Effector memory CD4-positive, alpha-beta T cell (primary cell): ENCODE measurements around the gene BPIFB1.

Experiments used
- DNase-seq, 3 donors: peaks; one replicate each; pipeline ENCODE4 v3.0.0-alpha.2; 2020
- H3K27ac ChIP-seq: 2 replicates; pipeline ENCODE4 v1.7.0; 2013; ENCODE audit warnings: mild to moderate bottlenecking, low read length, moderate library complexity; ENCODE audit not compliant: insufficient read depth, poor library complexity, severe bottlenecking
- H3K27me3 ChIP-seq: replicated peaks from 2 replicates; pipeline ENCODE4 v1.7.0; 2013; ENCODE audit warnings: mild to moderate bottlenecking, low read length; ENCODE audit not compliant: insufficient read depth, control insufficient read depth, poor library complexity, severe bottlenecking
- H3K36me3 ChIP-seq: 2 replicates; pipeline ENCODE4 v1.7.0; 2013; ENCODE audit warnings: mild to moderate bottlenecking, low read length, moderate library complexity; ENCODE audit not compliant: control insufficient read depth, insufficient read depth
- H3K4me1 ChIP-seq: 2 replicates; pipeline ENCODE4 v1.7.0; 2013; ENCODE audit warnings: low read length, mild to moderate bottlenecking; ENCODE audit not compliant: control insufficient read depth, insufficient read depth, poor library complexity, severe bottlenecking
- H3K4me3 ChIP-seq: 2 replicates; pipeline ENCODE4 v1.7.0; 2013; ENCODE audit warnings: low read length, low read depth, mild to moderate bottlenecking; ENCODE audit not compliant: insufficient read depth, poor library complexity, severe bottlenecking
- H3K9me3 ChIP-seq: 2 replicates; pipeline ENCODE4 v1.7.0; 2013; ENCODE audit warnings: mild to moderate bottlenecking, low read length, moderate library complexity; ENCODE audit not compliant: control insufficient read depth

BPIFB1 gene

GRCh38 chr20:33296206-33296605 lies 13.2 kb downstream of the BPIFB1 start:
- Histone ChIP-seq H3K36me3 (no peaks in the 10 kb centered on the region), H3K27me3 (no peaks in the 10 kb centered on the region), H3K4me1 (peaks cover 6% of the 10 kb centered on the region), H3K4me3 (no peak overlapping the region), H3K27ac (no peak overlapping the region), H3K9me3 (no peaks in the 10 kb centered on the region)
- no peak for DNase-seq

GRCh38 chr20:33298391-33298790 lies 15.4 kb downstream of the BPIFB1 start:
- DNase-seq, result no peak
- H3K9me3 ChIP-seq, result no peaks in the 10 kb centered on the region
- no peak overlapping the region for H3K27ac ChIP-seq
- no peaks in the 10 kb centered on the region for H3K36me3 ChIP-seq
- H3K4me3 ChIP-seq, result no peak overlapping the region
- H3K4me1 ChIP-seq, result peaks cover 6% of the 10 kb centered on the region
- no peaks in the 10 kb centered on the region for H3K27me3 ChIP-seq

GRCh38 chr20:33299111-33299603 lies 16.1 kb downstream of the BPIFB1 start:
- Histone ChIP-seq H3K9me3 (no peaks in the 10 kb centered on the region), H3K27ac (no peak overlapping the region), H3K36me3 (no peaks in the 10 kb centered on the region), H3K4me1 (peaks cover 6% of the 10 kb centered on the region), H3K27me3 (no peaks in the 10 kb centered on the region), H3K4me3 (no peak overlapping the region)
- DNase-seq, result peak; percentile 39 to 57 (median 41)

- peaks cover 6% of the 10 kb centered on the region for H3K4me1 ChIP-seq
- no peak for DNase-seq
Observed at GRCh38 chr20:33301192-33301930, 18.3 kb downstream of the BPIFB1 start.

GRCh38 chr20:33303595-33303994 lies 20.6 kb downstream of the BPIFB1 start:
- no peak for DNase-seq
- H3K4me1 ChIP-seq, result peaks cover 6% of the 10 kb centered on the region
- H3K4me3 ChIP-seq, result no peak overlapping the region
- no peak overlapping the region for H3K27ac ChIP-seq
- H3K36me3 ChIP-seq, result no peaks in the 10 kb centered on the region
- H3K27me3 ChIP-seq, result no peaks in the 10 kb centered on the region
- H3K9me3 ChIP-seq, result no peaks in the 10 kb centered on the region

More at GRCh38 chr20:33301192-33301930, 18.3 kb downstream of the BPIFB1 start:
- Histone ChIP-seq H3K36me3 (no peaks in the 10 kb centered on the region), H3K27me3 (no peaks in the 10 kb centered on the region), H3K4me3 (no peak overlapping the region), H3K9me3 (no peaks in the 10 kb centered on the region), H3K27ac (no peak overlapping the region)

GRCh38 chr20:33304046-33304445 lies 21.0 kb downstream of the BPIFB1 start:
- Histone ChIP-seq H3K36me3 (no peaks in the 10 kb centered on the region), H3K27me3 (no peaks in the 10 kb centered on the region)

GRCh38 chr20:33305589-33306057 lies 22.6 kb downstream of the BPIFB1 start:
- Histone ChIP-seq H3K27ac (no peak overlapping the region), H3K9me3 (no peaks in the 10 kb centered on the region)
- DNase-seq, result no peak

More at GRCh38 chr20:33304046-33304445, 21.0 kb downstream of the BPIFB1 start:
- no peak for DNase-seq
- Histone ChIP-seq H3K27ac (no peak overlapping the region), H3K4me3 (no peak overlapping the region), H3K9me3 (no peaks in the 10 kb centered on the region), H3K4me1 (peaks cover 3% of the 10 kb centered on the region)

GRCh38 chr20:33306228-33306627 lies 23.2 kb downstream of the BPIFB1 start:
- no peaks in the 10 kb centered on the region for H3K4me1 ChIP-seq
- H3K27me3 ChIP-seq, result no peaks in the 10 kb centered on the region

More at GRCh38 chr20:33305589-33306057, 22.6 kb downstream of the BPIFB1 start:
- H3K4me1 ChIP-seq, result no peaks in the 10 kb centered on the region
- H3K27me3 ChIP-seq, result no peaks in the 10 kb centered on the region
- no peaks in the 10 kb centered on the region for H3K36me3 ChIP-seq
- no peak overlapping the region for H3K4me3 ChIP-seq

GRCh38 chr20:33306807-33307206 lies 23.8 kb downstream of the BPIFB1 start:
- Histone ChIP-seq H3K36me3 (no peaks in the 10 kb centered on the region), H3K27me3 (no peaks in the 10 kb centered on the region), H3K4me1 (no peaks in the 10 kb centered on the region), H3K27ac (no peak overlapping the region), H3K4me3 (no peak overlapping the region), H3K9me3 (no peaks in the 10 kb centered on the region)
- DNase-seq, result no peak

More at GRCh38 chr20:33306228-33306627, 23.2 kb downstream of the BPIFB1 start:
- no peaks in the 10 kb centered on the region for H3K36me3 ChIP-seq
- H3K4me3 ChIP-seq, result no peak overlapping the region
- DNase-seq, result no peak
- H3K9me3 ChIP-seq, result no peaks in the 10 kb centered on the region
- no peak overlapping the region for H3K27ac ChIP-seq

GRCh38 chr20:33308668-33309067 lies 25.7 kb downstream of the BPIFB1 start:
- H3K36me3 ChIP-seq, result no peaks in the 10 kb centered on the region

More at GRCh38 chr20:33308668-33309067, 25.7 kb downstream of the BPIFB1 start:
- Histone ChIP-seq H3K4me1 (no peaks in the 10 kb centered on the region), H3K9me3 (no peaks in the 10 kb centered on the region), H3K4me3 (no peak overlapping the region), H3K27me3 (no peaks in the 10 kb centered on the region), H3K27ac (no peak overlapping the region)
- no peak for DNase-seq
